ENCODE results near the gene STRN4. TPM values are rescaled to one million over a fixed set of nuclear protein-coding genes. Genes with fewer than 3 reads are reported as not detected.

The STRN4 gene
- total RNA-seq, 1 donor from 2014 or later = 24.1 TPM

- no peak for ATAC-seq
- no peak for DNase-seq (ENCODE audit: low spot score)
Measured at GRCh38 chr19:46744005-46744691, 2.1 kb downstream of the STRN4 start.

GRCh38 chr19:46742926-46743480, 3.2 kb downstream of the STRN4 start:
- DNase-seq (ENCODE audit: low spot score) = no peak
- no peak for ATAC-seq

DNA sequence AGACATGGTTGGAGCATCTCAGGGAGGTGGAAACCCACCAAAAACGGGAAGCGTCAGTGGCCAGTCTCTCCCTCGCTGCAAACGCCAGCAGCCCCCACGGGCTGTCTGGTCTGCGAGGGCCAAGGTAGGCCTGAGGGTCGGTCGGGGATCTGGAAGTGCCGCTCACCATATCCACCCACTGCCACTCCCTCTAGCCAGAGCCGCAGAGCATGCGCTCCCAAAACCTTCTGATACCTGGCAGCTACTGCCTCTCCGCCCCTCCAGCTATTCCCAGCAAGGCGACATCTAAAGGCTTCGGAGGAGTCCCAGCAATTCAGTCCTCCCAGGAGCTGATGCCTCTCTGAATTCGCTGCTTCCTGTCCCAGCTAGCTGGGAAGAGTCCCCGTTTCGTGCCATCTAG, 4.8 kb downstream of the STRN4 start:
- no peak for DNase-seq (ENCODE audit: low spot score)
- ATAC-seq = no peak

- DNase-seq (ENCODE audit: low spot score) = peak; percentile 85
- peak; percentile 90 for ATAC-seq
Measured at GRCh38 chr19:46739290-46739771, 6.9 kb downstream of the STRN4 start.

DNA sequence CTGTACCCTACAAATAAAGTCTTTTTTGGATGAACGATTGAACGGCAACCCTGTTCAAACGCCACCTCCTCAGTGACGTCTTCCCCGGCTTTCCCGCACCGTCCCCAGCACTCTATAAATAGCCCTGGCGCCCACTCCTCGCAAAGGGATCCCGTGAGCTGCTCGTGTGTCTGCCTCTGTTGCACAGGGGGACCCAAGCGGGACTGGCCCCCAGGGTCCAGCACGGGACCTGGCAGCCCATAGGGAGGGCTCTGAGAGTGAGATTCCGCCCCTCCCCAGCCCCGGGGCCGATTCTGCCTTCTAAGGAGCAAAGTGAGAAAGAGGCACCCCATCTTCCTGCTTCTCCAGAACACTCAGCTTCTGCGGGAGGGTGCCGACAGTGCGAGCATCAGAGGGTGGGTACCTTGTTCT, 8.5 kb downstream of the STRN4 start:
- ATAC-seq (no peak), DNase-seq (ENCODE audit: low spot score) (no peak)

DNA sequence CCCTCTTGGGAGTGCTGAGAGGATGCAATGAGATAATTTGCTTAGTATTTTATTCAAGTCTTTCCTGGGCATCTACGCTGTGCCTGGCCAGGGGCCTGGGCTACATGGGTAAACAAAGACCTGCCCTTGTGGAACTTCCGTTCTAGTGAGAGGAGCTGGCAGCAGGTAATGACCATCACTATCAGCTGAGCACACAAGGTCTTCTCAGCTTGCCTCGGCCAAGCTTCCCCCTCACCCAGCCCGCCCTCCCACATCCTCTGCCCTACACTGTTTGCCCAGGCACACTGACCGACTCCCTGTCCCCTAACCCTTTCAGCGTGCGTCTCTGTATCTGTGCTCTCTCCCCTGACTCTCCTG, 9.0 kb downstream of the STRN4 start:
- DNase-seq (ENCODE audit: low spot score) (no peak), ATAC-seq (peak; percentile 21)

DNA sequence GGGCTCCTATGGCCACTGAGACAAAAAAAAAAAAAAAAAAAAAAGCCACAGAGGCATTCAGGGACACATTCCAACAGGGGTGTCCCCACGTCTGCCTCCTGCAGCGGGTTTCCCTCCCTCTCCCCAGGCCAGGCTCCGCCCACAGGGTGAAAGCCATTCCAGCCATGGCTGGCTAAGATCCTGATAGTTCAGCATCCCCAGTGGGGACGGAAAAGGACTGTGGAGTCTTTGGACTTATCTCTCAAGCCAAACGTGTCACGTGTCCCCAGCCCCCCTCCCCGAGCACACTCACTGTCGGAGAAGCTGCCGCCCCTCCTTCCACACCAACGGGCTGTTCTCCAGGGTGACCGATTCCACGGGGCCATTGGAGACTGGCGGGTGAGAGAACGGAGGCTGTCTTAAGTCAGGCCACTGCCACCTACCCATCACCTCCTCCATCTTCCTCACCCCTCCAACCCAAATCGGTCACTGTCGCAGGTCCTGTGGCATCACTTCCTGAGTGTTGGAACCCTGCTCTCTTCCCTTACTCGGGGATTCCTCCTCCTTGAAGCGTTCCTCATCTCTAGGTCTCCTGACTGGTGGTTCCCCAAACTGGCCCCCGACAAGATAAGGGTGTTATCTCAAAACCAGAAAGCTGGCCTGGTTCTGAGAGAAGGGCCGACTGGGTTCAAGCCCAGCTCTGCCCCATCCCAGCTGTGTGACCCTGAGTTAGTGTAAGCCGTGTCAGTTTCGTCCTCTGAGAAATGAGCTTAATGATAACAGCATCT, 9.5 kb downstream of the STRN4 start:
- DNase-seq (ENCODE audit: low spot score) (no peak), ATAC-seq (peak; percentile 20)

DNA sequence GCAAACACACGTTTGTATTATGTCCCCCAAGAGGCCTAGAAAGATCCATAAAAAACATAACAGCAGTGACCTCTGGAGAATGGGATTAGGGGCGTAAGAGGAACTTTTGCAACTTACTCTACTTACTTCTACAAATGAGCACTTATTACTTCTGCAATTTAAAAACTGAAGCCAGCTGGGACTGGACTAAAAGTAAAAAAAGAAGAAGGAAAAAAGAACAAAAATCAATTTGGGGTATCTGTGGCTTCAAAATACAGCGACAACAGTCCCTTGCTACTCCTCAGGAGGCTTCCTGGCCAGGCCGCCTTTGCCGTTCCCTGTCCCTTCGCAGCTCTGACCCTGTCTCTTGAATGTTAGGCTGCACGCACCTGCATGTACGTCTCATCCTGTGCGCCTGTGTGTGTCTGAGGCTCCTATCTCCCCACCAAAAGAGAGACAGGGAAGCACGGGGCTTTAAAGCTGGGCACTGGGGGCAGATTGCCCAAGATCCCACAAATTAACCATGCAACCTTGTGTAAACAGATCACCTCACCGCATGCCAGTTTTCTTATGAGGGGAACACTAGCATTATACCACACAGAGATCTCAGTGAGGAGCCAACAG, 12.5 kb downstream of the STRN4 start:
- peak; percentile 33 for ATAC-seq
- DNase-seq (ENCODE audit: low spot score) = no peak

DNA sequence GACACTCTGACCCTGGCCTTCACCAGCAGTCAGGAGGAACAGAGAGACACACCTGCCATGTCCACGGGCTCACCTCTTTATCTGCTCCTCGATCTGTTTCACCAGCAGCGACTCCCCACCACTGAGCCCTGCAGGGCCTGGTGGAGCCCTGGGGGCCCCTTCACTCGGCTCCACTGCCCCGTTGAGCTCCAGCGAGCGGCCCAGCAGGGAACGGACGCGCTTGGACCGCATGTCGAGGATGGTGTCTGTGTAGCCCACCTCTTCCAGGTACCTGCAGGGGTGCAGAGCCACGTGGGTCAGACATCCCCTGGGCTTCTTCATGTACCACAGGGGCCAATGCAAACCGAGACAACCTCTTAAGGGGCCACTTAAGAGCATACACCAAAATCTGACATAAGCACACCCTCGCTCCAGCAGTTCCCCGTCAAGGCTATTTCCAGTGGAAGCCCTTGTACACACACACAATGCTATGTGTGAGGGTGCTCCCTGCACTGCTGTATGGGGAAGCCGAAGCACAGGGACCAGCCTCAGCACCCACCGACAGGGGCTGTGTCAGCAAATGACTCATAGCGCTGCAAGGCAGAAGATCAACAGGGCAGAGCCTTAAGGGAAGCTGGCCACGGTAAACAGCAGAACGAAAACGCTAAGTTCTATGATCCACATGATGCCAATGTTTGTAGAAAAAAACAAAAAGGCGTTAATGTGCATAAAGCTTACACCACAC, 13.1 kb downstream of the STRN4 start:
- no peak for DNase-seq (ENCODE audit: low spot score)
- ATAC-seq = peak; percentile 11

- DNase-seq (ENCODE audit: low spot score) = no peak
- ATAC-seq = no peak
Measured at GRCh38 chr19:46732172-46732938, 13.9 kb downstream of the STRN4 start.

DNA sequence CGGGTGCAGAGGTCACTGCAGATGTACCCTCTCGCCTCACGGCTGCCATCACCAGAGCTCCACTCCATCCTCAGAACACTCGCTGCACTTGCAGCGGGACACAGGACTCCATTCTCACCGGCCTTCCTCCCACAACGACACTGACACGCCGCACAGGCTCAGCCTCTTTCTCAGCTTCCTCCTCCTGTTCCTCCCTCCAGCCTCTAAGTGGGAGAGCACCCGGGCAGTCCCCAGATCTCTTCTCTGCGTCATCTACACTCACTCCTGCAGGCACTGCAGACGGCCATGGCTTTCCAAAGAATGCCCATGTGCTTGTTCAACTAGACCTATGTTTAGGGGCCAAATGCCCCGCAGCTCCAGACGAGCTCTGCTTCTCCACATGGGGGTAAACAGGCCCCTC, 14.7 kb downstream of the STRN4 start:
- no peak for ATAC-seq

DNA sequence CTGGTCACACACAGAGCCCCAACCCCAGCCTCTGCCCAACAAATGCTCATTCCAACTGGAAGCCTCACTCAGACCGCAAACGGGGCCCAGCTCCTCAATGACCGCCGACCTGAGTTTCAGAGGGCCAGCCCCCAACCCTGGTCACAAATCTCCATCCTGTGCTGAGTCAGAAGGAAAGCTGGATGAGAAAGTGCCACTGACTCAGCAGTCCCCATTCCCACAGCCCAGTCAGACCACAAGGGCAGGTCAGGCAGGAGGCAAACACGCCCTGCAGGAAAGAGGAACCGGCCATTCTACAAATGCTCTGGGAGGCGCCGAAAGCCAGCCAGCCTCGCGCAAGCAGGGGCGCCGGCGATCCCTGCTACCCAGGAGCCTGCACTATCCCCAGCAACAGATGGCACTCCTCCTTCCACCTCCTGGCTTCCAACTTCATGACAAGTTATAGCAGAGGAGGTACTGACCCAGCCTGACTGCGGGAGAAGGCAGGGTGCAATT, 15.2 kb downstream of the STRN4 start:
- ATAC-seq (peak; percentile 9), DNase-seq (ENCODE audit: low spot score) (no peak)

More for the DNA sequence above, 14.7 kb downstream of the STRN4 start:
- DNase-seq (ENCODE audit: low spot score) = no peak

DNA sequence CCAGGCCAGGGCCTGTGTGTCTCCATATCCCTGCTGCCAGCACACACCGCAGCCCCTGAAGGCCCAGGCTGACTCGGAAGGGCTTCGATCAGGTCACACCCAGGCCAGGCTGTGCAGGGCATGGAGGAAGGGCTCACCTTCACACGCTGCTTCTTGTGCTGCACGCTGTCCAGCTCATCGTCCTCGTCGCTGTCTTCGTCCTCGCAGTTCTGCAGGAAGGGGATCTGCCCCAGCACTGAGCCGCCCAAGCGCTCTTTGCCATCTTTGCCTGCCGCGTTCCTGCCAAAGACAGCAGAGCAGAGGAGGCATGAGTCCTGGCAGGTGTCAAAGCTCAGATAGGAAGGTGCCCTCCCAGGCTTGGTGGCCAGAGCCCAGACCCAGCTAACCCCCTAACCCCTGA, 15.7 kb downstream of the STRN4 start:
- no peak for ATAC-seq

GRCh38 chr19:46730187-46730586, 16.1 kb downstream of the STRN4 start:
- DNase-seq (ENCODE audit: low spot score) (no peak), ATAC-seq (no peak)

More for the DNA sequence above, 15.7 kb downstream of the STRN4 start:
- no peak for DNase-seq (ENCODE audit: low spot score)

DNA sequence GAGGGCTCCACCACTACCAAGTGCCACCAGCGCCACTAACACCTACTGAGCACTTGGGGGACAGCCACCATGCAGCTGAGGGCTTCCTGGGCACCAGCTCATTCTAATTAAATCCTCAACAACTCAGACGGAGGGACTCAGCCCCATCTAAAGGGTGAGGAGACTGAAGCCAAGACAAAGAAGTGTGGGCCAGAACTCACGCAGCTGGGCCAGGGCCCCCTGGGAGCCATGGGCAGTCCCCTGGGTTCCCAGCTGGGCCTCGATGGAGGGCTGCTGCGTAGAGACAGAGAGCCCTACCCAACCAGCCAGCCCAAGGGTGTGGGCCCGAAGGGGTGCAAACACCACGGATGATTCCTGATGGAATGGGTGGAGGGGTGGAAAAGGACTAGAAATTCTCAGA, 16.6 kb downstream of the STRN4 start:
- no peak for ATAC-seq
- DNase-seq (ENCODE audit: low spot score) = no peak

DNA sequence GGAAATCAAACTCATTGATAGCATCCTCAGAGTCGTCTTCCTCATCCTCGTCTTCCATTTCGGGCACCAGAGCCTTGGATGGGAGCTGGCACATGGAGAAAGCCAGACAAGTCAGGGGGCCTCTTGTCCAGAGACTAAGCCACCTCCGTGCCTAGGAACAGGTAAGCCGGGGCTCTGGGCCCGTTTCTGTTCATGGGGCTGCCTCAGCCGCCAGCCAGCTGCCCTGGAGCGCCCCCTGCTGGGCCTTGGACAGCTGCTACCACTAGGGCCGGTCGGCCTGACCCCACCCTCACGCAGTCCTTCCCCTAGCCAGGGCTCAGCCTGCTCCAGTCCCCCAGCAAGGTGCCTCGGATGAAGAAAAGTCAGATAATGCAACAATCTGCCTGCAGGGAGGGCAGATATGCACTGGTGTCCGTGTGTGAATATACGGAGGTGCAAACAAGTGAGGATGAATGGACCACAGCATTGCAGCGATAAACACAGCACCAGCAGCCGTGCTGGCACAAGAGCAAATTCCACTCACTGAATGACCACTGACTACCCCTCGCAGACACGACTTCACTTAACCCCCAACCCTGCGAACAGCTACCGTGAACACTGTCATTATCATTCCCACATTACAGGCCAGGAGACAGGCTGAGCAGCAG, 17.4 kb downstream of the STRN4 start:
- DNase-seq (ENCODE audit: low spot score) = peak; percentile 71
- ATAC-seq = peak; percentile 75

DNA sequence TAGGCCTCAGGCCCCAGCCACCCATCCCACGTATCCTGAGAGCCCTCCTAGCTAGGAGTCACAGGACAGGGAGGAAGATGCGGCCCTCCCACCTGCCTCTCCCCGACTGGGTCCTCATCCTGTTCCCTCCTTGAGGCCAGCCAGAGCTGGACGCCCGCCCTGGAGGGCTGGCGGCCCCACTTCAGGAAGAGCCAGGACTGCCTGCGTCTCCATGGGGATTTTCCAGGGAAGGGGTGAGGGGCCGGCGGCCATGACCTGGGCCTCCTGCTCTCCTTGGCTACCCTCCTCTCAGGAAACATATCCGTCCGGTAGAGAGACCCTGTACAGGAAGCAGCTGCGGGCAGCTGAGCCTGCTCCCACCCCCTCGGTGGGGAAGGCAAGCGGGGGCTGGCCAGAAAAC, 18.0 kb downstream of the STRN4 start:
- DNase-seq (ENCODE audit: low spot score) (no peak), ATAC-seq (peak; percentile 39)

DNA sequence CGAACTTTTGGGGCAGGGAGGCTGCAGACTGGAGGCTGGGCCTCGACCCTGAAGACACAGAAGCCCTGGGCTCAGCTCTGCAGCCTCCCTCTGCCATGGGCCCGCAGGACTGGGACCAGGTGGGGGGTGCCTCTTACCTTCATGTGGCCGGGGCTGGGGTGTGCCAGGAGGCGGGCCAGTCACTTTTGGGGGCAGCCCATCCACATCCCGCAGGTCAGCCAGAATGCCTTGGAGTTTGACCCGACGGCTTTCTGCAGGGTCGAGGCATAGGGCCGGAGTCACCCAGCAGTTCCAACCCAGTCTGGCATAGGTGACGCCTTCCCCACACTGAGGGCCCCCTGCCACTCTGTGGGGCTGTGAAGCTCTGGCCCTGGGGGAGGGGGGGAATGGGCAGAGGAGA, 18.5 kb downstream of the STRN4 start:
- DNase-seq (ENCODE audit: low spot score) = no peak
- no peak for ATAC-seq

DNA sequence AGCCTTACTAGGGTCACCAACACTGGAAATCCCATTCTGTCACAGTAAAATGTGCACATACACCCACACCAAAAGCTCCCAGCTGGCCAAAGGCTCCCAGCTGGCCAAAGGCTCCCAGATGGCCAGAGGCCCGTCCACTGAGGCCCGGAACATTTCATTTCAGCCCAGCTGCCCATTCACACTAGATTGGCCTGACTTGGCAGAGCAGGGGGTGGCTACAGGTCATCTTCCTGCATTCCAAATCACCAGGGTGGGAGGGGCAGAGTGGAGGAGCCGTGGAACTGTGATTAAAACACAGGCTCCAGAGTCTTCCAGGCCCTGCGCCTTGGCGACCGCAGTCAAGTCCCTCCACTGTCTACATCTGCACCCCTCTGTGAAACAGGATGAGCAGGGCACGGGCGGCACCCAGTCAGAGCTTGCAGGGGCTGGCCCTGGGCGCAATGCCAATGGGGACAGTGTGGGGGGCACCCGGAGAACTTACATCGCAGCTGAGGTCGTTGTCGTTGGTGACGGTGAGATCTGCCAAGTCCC, 19.2 kb downstream of the STRN4 start:
- no peak for ATAC-seq
- DNase-seq (ENCODE audit: low spot score) = no peak
